GM12872 (cell line): ENCODE measurements around the gene PEPD.
A peak's percentile ranks its signal among the peaks of the same experiment; 100 is the strongest.

Source experiments
- CTCF ChIP-seq: IDR thresholded peaks from 3 replicates; pipeline ENCODE4 v1.5.1; 2011; ENCODE audit warnings: low read depth, mild to moderate bottlenecking, low read length, moderate library complexity; ENCODE audit not compliant: insufficient read depth

PEPD gene

GRCh38 chr19:33416307-33417215 lies 105.0 kb downstream of the PEPD start:
- peak; percentile 78 for TF ChIP-seq CTCF

- TF ChIP-seq CTCF: no peak
Measured at GRCh38 chr19:33414667-33415605, 106.7 kb downstream of the PEPD start.

GRCh38 chr19:33413868-33414666 lies 107.5 kb downstream of the PEPD start:
- no peak for TF ChIP-seq CTCF

- no peak for TF ChIP-seq CTCF
Measured at GRCh38 chr19:33413426-33413725, 108.2 kb downstream of the PEPD start.

- no peak for TF ChIP-seq CTCF
Measured at GRCh38 chr19:33412601-33413425, 108.8 kb downstream of the PEPD start.

- no peak for TF ChIP-seq CTCF
Measured at GRCh38 chr19:33411621-33412180, 109.9 kb downstream of the PEPD start.
